Endothelial cell of umbilical vein (primary cell): ENCODE measurements around the gene ATP6V1G3. TPM values are rescaled to one million over a fixed set of nuclear protein-coding genes. Genes with fewer than 3 reads are reported as not detected.
"Not testable (repeated sequence)": the region's sequence is repeated elsewhere in the genome, so short reads cannot be mapped to it uniquely, and the experiment has no call there.

ENCODE experiments used
- BruUV-seq: library from RNA; stranded (reverse); fragments of 400-500 nt; replicated peaks from 2 replicates; lab custom pipeline; 2021; lab: Mats Ljungman, UMichigan
- CTCF ChIA-PET: fragments of 300-600, 350-600 bp; sonication (Branson Sonifier 250); formaldehyde crosslinking; loops from one replicate; lab custom pipeline; 2021; ENCODE audit warnings: antibody characterized with exemption, inconsistent platforms; lab: Charles Lee
- POLR2A ChIA-PET: fragments of 300-600, 350-600 bp; sonication (Branson Sonifier 250); formaldehyde crosslinking; loops from one replicate; lab custom pipeline; 2021; ENCODE audit warnings: antibody characterized with exemption, inconsistent platforms; lab: Charles Lee
- DNase-seq: peaks from one replicate; pipeline ENCODE4 v3.0.0-alpha.2; 2011; ENCODE audit warnings: low read depth, low spot score
- FAIRE-seq: peaks from 2 replicates; lab custom pipeline; 2011; peaks lifted over from hg19 to GRCh38; lab: Jason Lieb, UNC
- H2AFZ ChIP-seq: 2 replicates; pipeline ENCODE4 v1.6.0; 2012; ENCODE audit warnings: low read depth, low read length, control low read depth, inconsistent platforms
- H3K27ac ChIP-seq: 2 replicates; pipeline ENCODE4 v1.5.1; 2011; ENCODE audit warnings: low read depth, mild to moderate bottlenecking, control low read depth, low read length, moderate library complexity; ENCODE audit not compliant: insufficient read depth
- H3K27me3 ChIP-seq, 2 experiments: 2 replicates each; pipeline versions ENCODE4 v1.6.0 to v1.6.1; 2011; ENCODE audit warnings: low read length in 2 of 2, mixed read lengths in 1 of 2; ENCODE audit not compliant: control insufficient read depth in 2 of 2, insufficient read depth in 2 of 2
- H3K36me3 ChIP-seq, 2 experiments: 2 replicates in 1 of 2; 3 replicates in 1 of 2; pipeline ENCODE4 v1.5.1; 2011; ENCODE audit warnings: low read length in 2 of 2, mild to moderate bottlenecking in 1 of 2, moderate library complexity in 1 of 2; ENCODE audit not compliant: control insufficient read depth in 2 of 2, insufficient read depth in 2 of 2; ENCODE audit errors: extremely low read depth in 1 of 2
- H3K4me1 ChIP-seq: 3 replicates; pipeline ENCODE4 v1.5.1; 2011; ENCODE audit warnings: mild to moderate bottlenecking, low read length; ENCODE audit not compliant: control insufficient read depth, insufficient read depth; ENCODE audit errors: extremely low read depth
- H3K4me2 ChIP-seq: 2 replicates; pipeline ENCODE4 v1.6.1; 2011; ENCODE audit warnings: low read length, control low read depth, mixed read lengths; ENCODE audit not compliant: insufficient read depth
- H3K4me3 ChIP-seq, 3 experiments: fragments of 200-600 bp in 1 of 3; sonication (generic), shearing (Covaris generic) in 1 of 3; replicated peaks in 1 of 3; 2 replicates each; pipeline ENCODE4 v1.5.1; 2011 to 2016; ENCODE audit warnings: control low read depth in 3 of 3, low read length in 3 of 3, mild to moderate bottlenecking in 2 of 3, inconsistent platforms in 1 of 3, low read depth in 1 of 3, moderate library complexity in 1 of 3; ENCODE audit not compliant: insufficient read depth in 1 of 3
- H3K79me2 ChIP-seq: 2 replicates; pipeline ENCODE4 v1.6.0; 2012; ENCODE audit warnings: low read length, inconsistent platforms; ENCODE audit not compliant: control insufficient read depth, insufficient read depth
- H3K9ac ChIP-seq: replicated peaks from 2 replicates; pipeline ENCODE3; 2011; ENCODE audit warnings: low read length, control low read depth; ENCODE audit not compliant: insufficient read depth; ENCODE audit errors: extremely low read depth
- H3K9me1 ChIP-seq: replicated peaks from 3 replicates; pipeline ENCODE4 v1.6.0; 2011; ENCODE audit warnings: mild to moderate bottlenecking, low read length; ENCODE audit not compliant: control insufficient read depth, insufficient read depth; ENCODE audit errors: extremely low read depth
- H3K9me3 ChIP-seq: replicated peaks from 2 replicates; pipeline ENCODE4 v1.5.1; 2012; ENCODE audit warnings: low read length, inconsistent platforms; ENCODE audit not compliant: control insufficient read depth, insufficient read depth
- H4K20me1 ChIP-seq: replicated peaks from 2 replicates; pipeline ENCODE3; 2011; ENCODE audit warnings: mild to moderate bottlenecking, low read length; ENCODE audit not compliant: control insufficient read depth, insufficient read depth; ENCODE audit errors: extremely low read depth
- EZH2 ChIP-seq: IDR thresholded peaks from 2 replicates; pipeline ENCODE4 v1.6.1; 2012; ENCODE audit warnings: borderline replicate concordance, low read depth, mild to moderate bottlenecking, moderate library complexity, low read length, inconsistent platforms; ENCODE audit not compliant: severe bottlenecking
- FOS ChIP-seq: IDR thresholded peaks from 2 replicates; pipeline ENCODE4 v1.6.1; 2011; ENCODE audit warnings: mild to moderate bottlenecking, low read length, moderate library complexity, borderline replicate concordance; ENCODE audit not compliant: insufficient read depth
- GATA2 ChIP-seq: IDR thresholded peaks from 2 replicates; pipeline ENCODE4 v1.7.0; 2011; ENCODE audit warnings: low read depth, mild to moderate bottlenecking, moderate library complexity, mixed read lengths, low read length; ENCODE audit not compliant: insufficient read length, insufficient read depth
- JUN ChIP-seq: IDR thresholded peaks from 2 replicates; pipeline ENCODE4 v1.6.1; 2011; ENCODE audit warnings: borderline replicate concordance, low read depth; ENCODE audit not compliant: insufficient read length, insufficient read depth
- MAX ChIP-seq: IDR thresholded peaks from 2 replicates; pipeline ENCODE4 v1.6.1; 2011; ENCODE audit not compliant: insufficient read depth, insufficient read length
- MYC ChIP-seq: IDR thresholded peaks from one replicate; pipeline ENCODE4 v1.6.1; 2011; ENCODE audit warnings: mild to moderate bottlenecking, low read depth, low read length
- POLR2A ChIP-seq: IDR thresholded peaks from 2 replicates; pipeline ENCODE4 v1.6.1; 2012; ENCODE audit warnings: low read depth, mild to moderate bottlenecking, control low read depth, low read length
- POLR2AphosphoS5 ChIP-seq: IDR thresholded peaks from 2 replicates; pipeline ENCODE4 v1.6.1; 2012; ENCODE audit warnings: low read depth, mild to moderate bottlenecking, control low read depth, low read length, moderate library complexity; ENCODE audit not compliant: insufficient read depth
- dilution Hi-C: fragments of 300-500 bp; cut with MboI; formaldehyde crosslinking; loops from one replicate; pipeline ENCODE4 v1.15.0; 2019; ENCODE audit warnings: low sequenced_read_pairs; ENCODE audit not compliant: extremely low pct_ligation_motif_present
- intact Hi-C: fragments of 100-400 bp; cut with micrococcal nuclease; formaldehyde crosslinking; loops from one replicate; pipeline ENCODE4 v1.10.0; 2022
- polyA plus RNA-seq, 4 experiments: library from polyadenylated mRNA; depleted of rRNA in 3 of 4; stranded (reverse) in 3 of 4; unstranded in 1 of 4; fragments of >200 nt; gene quantifications; 2 replicates each; pipeline versions ENCODE4 v1.2.1 to v1.2.3, GENCODE V29; 2011 to 2012; ENCODE audit warnings: missing spikeins in 1 of 4
- total RNA-seq: library from RNA; stranded (reverse); gene quantifications from 2 replicates; pipeline ENCODE4 v1.2.3, GENCODE V29; 2021
- TF ChIP-seq, protein P1 (sequence below), 2 donors: IDR thresholded peaks; 1 replicate in 1 of 2; 2 replicates in 1 of 2; pipeline ENCODE4 v1.5.1; 2011; ENCODE audit warnings: low read length in 2 of 2, mild to moderate bottlenecking in 2 of 2, moderate library complexity in 2 of 2, control low read depth in 1 of 2, inconsistent platforms in 1 of 2, low read depth in 1 of 2; ENCODE audit not compliant: insufficient read depth in 1 of 2; ENCODE audit errors: extremely low read depth in 1 of 2

Gene ATP6V1G3
- total and polyA plus RNA-seq, 2 donors (not counting 3 experiments of a cell fraction or from before 2014, with no cell fraction given), result not detected

DNA sequence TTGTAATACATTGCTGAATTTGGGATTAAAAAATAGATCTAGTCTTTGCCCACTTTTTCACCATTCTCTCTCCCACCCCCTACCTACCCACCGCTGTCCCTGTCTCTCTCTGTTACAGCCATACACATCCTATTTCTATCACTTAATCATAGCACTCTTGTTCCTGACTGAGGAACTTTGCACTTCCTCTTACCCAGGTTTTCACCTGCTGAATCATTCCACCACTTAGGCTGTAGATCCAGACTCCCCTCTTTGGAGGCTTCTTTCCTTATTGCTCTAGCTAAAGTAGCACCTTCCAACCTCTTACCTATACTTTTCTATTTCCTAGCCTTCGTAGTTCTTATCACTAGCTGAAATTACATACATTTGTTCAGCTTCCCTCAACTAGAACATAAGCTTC, 59.6 kb downstream of the ATP6V1G3 start:
- CTCF ChIA-PET, result interaction anchor here (1.1 kb wide), 1 partner anchor 205 kb away, joined by 3 read pairs; no protein-coding TSS in a partner anchor
- no peak for TF ChIP-seq EZH2
- no peak for TF ChIP-seq MAX
- TF ChIP-seq GATA2, result no peak
- no peak for TF ChIP-seq POLR2A
- no peak for TF ChIP-seq POLR2AphosphoS5
- no peak for TF ChIP-seq JUN
- TF ChIP-seq, protein P1, sequence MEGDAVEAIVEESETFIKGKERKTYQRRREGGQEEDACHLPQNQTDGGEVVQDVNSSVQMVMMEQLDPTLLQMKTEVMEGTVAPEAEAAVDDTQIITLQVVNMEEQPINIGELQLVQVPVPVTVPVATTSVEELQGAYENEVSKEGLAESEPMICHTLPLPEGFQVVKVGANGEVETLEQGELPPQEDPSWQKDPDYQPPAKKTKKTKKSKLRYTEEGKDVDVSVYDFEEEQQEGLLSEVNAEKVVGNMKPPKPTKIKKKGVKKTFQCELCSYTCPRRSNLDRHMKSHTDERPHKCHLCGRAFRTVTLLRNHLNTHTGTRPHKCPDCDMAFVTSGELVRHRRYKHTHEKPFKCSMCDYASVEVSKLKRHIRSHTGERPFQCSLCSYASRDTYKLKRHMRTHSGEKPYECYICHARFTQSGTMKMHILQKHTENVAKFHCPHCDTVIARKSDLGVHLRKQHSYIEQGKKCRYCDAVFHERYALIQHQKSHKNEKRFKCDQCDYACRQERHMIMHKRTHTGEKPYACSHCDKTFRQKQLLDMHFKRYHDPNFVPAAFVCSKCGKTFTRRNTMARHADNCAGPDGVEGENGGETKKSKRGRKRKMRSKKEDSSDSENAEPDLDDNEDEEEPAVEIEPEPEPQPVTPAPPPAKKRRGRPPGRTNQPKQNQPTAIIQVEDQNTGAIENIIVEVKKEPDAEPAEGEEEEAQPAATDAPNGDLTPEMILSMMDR (IDR thresholded peaks at IDR 0.05; ENCODE audit: extremely low read depth in 1 of 2, insufficient read depth in 1 of 2, low read depth in 1 of 2, low read length in 2 of 2), result no peak
- TF ChIP-seq FOS, result no peak
- TF ChIP-seq MYC, result no peak
- BruUV-seq, result no TSS peak
- no peak overlapping the region for H3K4me2 ChIP-seq
- POLR2A ChIA-PET, result no interaction called here
- no peak overlapping the region for H3K4me3 ChIP-seq
- intact Hi-C loops, result no loop called here
- no peaks in the 10 kb centered on the region for H4K20me1 ChIP-seq
- H3K27me3 ChIP-seq, result no peaks in the 10 kb centered on the region
- H2AFZ ChIP-seq, result no peak overlapping the region
- no peak for FAIRE-seq
- H3K4me1 ChIP-seq, result no peaks in the 10 kb centered on the region
- dilution Hi-C loops, result no loop called here
- H3K79me2 ChIP-seq, result no peaks in the 10 kb centered on the region
- H3K36me3 ChIP-seq, result no peaks in the 10 kb centered on the region
- no peak overlapping the region for H3K27ac ChIP-seq
- H3K9me3 ChIP-seq, result no peaks in the 10 kb centered on the region
- H3K9ac ChIP-seq, result no peak overlapping the region
- H3K9me1 ChIP-seq, result no peaks in the 10 kb centered on the region
- DNase-seq, result no peak

DNA sequence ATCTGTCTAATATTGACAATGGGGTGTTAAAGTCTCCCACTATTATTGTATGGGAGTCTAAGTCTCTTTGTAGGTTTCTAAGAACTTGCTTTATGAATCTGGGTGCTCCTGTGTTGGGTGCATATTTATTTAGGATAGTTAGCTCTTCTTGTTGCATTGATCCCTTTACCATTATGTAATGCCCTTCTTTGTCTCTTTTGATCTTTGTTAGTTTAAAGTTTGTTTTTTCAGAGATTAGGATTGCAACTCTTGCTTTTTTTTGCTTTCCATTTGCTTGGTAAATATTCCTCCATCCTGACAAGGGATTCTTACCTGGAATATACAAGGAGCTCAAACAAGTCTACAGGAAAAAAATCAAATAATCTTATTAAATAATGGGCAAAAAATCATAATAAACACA, 63.1 kb downstream of the ATP6V1G3 start:
- H3K4me1 ChIP-seq, DNase-seq, CTCF ChIA-PET, intact Hi-C loops, H3K36me3 ChIP-seq, H3K9me1 ChIP-seq, H3K79me2 ChIP-seq, H2AFZ ChIP-seq, H4K20me1 ChIP-seq, BruUV-seq, H3K9me3 ChIP-seq, H3K27me3 ChIP-seq, H3K9ac ChIP-seq, H3K4me2 ChIP-seq, H3K4me3 ChIP-seq, H3K27ac ChIP-seq, dilution Hi-C loops, POLR2A ChIA-PET, FAIRE-seq: not testable (repeated sequence)
